GM18861 (cell line): ENCODE results near the gene RUFY4.

ENCODE experiments used
- ATAC-seq: cut with Tn5 transposase; IDR thresholded peaks from one replicate; pipeline ENCODE4 v1.9.1; 2021; ENCODE audit not compliant: unreplicated experiment

RUFY4 gene

GRCh38 chr2:218059289-218059688 lies 9.8 kb upstream of the RUFY4 start:
- no peak for ATAC-seq

DNA sequence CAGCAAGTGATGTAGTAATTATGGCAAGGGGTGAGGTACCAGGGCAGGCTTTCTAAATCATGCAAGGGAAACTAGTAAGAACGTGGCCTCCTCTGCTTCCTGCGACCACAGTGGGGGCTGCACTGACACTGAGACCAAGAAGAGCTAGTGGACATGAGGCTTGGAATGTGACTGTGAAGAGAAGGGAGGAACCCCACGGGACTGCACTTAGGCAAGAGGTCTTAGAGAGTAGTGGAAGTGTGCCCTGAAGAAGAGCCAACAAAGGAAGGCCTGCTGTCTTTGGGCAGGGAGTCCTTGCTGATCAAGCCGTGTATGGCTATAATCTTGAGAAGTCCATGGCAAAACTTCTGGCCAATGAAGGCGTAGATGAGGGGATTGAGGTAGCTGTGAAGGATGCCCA lies 8.9 kb upstream of the RUFY4 start:
- ATAC-seq, result no peak

GRCh38 chr2:218060950-218061660 lies 7.9 kb upstream of the RUFY4 start:
- ATAC-seq, result no peak

GRCh38 chr2:218063486-218063885 lies 5.6 kb upstream of the RUFY4 start:
- peak; percentile 87 for ATAC-seq

DNA sequence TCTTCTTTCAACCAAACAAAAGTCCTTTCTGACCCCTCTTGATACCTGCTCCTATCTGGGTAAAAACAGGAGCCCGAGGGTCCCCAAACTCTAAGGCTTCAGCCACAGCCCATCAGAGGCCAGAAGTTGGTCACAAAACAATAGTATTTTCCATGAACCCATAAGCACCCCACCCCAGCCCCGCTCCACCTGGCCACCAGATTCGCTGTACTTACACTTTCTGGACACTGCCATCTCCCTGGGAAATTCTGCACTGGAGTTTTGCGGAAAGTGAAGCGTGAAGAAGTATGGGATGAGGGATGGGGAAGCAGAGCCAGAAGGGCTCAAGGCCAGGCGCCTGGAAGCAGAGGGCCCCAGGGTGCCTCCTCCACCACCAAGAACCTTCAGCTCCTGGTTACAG lies 5.2 kb upstream of the RUFY4 start:
- no peak for ATAC-seq

- no peak for ATAC-seq
Measured at GRCh38 chr2:218065239-218066006, 3.6 kb upstream of the RUFY4 start.

DNA sequence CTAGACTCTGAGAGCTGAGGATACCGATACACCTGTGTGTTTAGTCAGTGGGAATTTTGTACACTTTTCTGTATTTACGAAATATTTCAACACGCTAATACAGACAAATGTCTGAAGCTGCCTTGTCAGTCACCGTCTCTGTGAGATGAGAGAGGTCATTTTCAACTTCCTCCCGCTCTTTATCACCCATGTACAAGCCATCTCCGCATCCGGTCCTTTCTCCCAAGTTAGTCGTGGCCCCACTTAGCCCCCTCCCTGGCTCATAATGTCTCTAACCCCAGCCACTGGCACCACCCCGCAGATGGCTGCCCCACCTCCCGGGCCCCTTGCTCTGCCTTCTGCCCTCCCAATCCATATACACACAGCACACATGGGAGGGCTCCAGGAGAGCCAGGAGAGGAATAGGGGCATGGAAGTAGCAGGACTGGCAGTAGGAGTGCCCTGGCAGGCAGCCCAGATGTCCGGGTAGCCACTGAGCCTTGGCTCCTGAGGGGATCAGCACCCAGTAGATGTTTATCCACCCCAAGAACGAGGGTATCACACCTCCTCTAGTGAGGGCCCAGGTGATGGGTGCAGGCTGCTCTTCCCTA lies 2.0 kb upstream of the RUFY4 start:
- no peak for ATAC-seq

GRCh38 chr2:218067523-218067922 lies 1.5 kb upstream of the RUFY4 start:
- no peak for ATAC-seq

GRCh38 chr2:218069606-218070300 lies 700 bp downstream of the RUFY4 start:
- ATAC-seq, result no peak

- ATAC-seq, result no peak
Measured at GRCh38 chr2:218070587-218070986, 1.5 kb downstream of the RUFY4 start.

GRCh38 chr2:218071218-218071937 lies 2.3 kb downstream of the RUFY4 start:
- no peak for ATAC-seq

DNA sequence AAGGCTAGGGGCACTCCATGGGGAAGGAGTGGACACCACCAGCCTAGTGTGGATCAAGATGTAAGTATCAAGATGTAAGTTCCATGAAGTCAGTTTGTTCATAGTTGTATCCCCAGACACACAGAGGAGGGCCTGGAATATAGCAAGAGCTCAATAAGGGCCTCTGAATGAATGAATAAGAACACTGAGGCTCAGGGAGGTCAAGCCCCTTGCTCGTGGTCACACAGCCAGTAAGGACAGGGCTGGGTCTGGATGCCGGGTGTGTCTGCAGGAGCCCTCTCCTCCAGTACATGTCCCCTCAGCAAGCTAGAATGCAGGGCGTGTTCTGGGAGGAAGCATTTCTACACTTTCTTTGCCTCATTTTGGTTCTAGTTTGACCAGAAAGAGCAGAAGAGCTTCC lies 2.9 kb downstream of the RUFY4 start:
- ATAC-seq, result no peak

DNA sequence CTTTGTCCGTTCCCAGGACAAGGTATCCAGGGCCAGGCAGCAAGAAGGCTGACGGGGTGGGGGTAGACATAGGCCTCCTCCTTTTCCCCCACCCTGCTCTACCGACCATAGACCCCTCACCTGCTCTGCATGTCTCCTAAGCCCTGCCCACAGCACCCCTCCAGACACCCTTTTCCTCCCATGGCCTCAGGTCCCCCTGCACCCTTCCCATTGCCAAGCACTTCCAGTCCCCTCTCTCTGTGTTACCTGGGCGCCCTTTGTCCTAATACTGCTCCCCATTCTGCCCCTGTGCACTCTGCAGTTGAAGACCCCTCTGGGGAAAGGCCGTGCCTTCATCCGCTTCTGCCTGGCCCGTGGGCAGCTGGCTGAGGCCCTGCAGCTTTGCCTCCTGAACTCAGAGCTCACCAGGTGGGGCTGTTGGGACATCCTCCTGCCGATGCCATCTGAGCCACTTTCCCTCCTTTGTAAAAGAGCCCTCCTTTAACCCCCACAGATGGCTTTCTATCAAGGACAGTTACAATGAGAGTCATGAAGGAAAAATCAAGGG lies 3.5 kb downstream of the RUFY4 start:
- ATAC-seq, result no peak

- ATAC-seq, result no peak
Measured at GRCh38 chr2:218073185-218073584, 4.1 kb downstream of the RUFY4 start.

DNA sequence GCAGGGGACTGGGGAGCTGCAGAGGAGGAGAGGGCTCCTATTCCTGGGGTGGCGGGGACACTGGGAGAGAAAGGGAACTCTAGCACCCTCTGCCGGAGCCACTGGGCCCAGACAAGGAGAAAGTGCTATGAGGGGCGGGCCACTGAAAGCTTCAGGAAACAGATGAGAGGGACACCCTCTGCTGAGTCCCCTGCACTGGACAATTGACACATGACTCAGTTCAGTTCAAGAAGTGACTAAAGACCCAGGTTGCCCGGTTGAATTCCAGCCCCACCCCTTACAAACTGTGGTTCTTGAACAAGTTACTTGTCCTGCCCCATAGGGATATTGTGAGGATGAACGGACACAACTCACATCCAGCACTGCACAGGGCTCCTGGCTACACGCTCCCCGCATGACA lies 5.0 kb downstream of the RUFY4 start:
- ATAC-seq, result no peak

GRCh38 chr2:218075975-218076811 lies 7.1 kb downstream of the RUFY4 start:
- no peak for ATAC-seq

DNA sequence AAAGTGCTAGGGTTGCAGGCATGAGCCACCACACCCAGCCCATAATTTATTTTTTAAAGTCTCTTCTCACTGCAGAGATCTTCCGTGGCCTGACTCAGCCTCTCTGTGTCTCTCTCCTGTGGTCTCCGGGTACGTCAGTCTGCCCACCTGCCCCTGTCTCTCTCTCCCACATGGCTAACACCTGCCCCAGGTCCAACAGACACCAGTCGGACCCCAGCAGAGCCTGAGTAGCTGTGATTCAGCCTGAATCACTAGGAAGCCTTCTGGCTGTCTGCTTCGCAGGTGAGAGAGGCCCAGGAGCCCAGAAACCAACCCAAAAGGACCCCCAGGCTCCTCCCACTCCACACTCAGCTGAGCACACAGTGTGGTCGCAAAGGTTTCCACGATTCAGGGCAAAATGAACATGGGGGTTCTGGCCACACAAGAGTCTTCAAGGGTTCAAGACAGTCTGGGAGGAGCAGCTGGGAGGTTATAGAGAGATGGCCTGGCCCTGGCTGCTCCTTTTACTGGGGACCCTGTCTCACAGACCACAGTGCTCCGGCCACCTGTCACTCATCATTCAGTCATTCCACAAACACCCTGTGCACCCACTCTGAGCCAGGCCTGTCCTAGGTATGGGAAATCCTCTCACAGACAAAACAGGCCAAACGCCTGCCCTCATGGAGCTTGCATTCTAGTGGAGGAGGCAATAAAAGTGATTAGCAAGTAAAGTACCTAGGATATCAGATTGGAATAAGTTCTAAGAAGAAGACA lies 8.6 kb downstream of the RUFY4 start:
- ATAC-seq, result no peak

- no peak for ATAC-seq
Measured at GRCh38 chr2:218079943-218080913, 11.2 kb downstream of the RUFY4 start.
